Stimulated activated CD8-positive, alpha-beta memory T cell treated with anti-CD3 and anti-CD28 coated beads, Interleukin-12 subunit alpha, Interleukin-12 subunit beta, amount 100 ng/mL, for 24 hours (primary cell): Measurements from ENCODE around the gene TBL3.

Experiments
- DNase-seq: peaks from one replicate; pipeline ENCODE4 v3.0.0-alpha.2; 2020; ENCODE audit errors: extremely low read depth

TBL3 gene

GRCh38 chr16:1982991-1983543 is 11.2 kb downstream of the TBL3 start:
- no peak for DNase-seq

- no peak for DNase-seq
Measured at GRCh38 chr16:1983544-1984346, 11.9 kb downstream of the TBL3 start, which contains the start of gene GFER. Gene GFER, plus strand, starts transcription at chr16:1984193. Its CDS starts 26 bp downstream, at chr16:1984219.

GRCh38 chr16:1984347-1985225 is 12.7 kb downstream of the TBL3 start:
- DNase-seq = no peak

DNA sequence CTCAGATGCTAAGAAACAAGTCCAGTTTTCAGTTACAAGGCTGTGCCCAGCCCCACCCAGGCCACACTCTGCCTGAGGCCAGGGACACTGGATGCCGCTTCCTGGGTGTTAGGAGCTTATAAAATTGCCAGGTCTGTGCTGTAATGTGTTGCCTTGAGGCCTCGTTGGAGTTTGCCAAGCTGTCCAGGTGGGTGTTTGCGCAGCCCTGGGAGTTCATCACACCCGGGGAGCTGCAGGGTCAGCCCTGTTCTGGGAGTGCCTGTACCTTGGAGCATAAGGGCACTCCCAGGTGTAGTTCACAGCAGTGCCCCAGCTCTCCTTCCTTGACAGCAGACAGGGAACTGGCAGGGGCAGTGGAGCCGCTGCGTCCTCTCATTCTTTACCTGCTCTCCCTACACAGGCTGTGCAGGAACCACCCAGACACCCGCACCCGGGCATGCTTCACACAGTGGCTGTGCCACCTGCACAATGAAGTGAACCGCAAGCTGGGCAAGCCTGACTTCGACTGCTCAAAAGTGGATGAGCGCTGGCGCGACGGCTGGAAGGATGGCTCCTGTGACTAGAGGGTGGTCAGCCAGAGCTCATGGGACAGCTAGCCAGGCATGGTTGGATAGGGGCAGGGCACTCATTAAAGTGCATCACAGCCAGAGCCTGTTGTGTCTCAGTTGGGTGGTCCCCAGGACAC is 13.8 kb downstream of the TBL3 start:
- no peak for DNase-seq

GRCh38 chr16:1987198-1987597 is 15.3 kb downstream of the TBL3 start:
- DNase-seq = no peak

- DNase-seq = no peak
Measured at GRCh38 chr16:1989209-1990100, 17.6 kb downstream of the TBL3 start, which contains the start of gene SYNGR3. Gene SYNGR3, plus strand, starts transcription at chr16:1989970. Its CDS starts 133 bp downstream, at chr16:1990103.

DNA sequence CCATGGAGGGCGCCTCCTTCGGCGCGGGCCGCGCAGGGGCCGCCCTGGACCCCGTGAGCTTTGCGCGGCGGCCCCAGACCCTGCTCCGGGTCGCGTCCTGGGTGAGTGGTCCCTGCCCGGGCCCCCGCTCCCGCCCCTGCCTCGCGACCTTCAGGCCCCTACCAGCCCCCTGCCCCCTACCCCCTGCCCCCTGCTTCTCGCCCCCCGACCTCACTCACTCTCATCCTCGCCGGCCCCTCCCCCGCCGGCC is 18.2 kb downstream of the TBL3 start:
- no peak for DNase-seq

DNA sequence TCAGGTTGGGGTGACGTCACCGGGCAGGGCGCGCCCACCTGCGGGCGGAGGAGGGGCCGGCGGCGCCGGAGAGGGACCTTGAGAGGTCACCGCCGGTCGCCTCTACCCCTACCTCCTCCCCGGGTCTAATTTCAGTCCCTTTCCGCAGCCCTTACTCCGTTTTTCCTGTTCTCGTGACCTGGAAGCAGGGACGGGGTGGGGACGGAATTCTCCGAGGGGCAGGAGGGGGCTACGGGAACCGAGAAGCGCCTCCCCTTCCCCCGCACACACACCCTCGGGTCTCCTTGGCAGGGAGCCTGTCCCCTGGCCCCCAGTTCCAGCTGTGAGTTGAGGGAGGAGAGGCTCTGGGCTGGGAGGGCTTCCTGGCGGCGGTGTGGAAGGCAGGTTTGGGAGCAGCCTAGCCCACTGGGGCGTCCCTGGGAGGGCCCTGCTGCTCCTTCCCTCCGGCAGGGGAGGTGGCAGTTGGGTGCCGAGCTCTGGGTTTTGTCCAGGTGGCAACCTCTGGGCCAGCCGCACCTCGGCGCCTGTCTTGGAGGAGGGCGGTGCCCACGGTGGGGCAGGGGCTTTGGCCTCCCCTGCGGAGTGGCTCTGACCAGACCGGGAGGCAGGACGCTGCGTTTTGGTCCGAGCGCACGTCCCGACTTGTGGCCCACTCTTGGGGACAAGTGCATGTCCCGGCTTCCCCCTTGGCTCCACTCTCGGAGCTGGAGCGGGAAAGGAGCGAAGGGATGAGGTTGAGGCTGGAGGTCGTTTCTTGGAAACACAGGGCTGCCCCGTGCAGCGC is 18.7 kb downstream of the TBL3 start:
- DNase-seq = no peak

DNA sequence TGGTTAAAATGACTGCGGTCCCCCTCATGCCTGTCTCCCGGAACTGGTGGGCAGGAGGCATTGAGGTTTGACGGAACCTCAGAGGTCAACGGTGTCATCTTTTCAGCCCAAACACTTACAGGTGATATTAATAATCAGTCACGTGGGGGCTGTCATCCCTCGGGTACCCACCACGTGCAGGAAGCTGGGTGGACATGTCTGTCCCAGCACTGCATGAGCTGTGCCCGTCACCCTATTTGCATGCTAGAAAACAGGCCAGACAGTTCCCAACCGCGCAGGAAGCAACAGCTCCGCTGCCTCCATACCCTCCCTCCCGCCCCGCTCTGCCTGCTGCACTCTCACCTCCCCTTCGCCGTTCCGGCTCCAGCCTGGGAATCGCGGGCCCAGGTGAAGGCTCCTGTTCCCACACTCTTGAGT is 19.3 kb downstream of the TBL3 start:
- DNase-seq = no peak

GRCh38 chr16:1991588-1991947 is 19.7 kb downstream of the TBL3 start:
- DNase-seq = no peak

DNA sequence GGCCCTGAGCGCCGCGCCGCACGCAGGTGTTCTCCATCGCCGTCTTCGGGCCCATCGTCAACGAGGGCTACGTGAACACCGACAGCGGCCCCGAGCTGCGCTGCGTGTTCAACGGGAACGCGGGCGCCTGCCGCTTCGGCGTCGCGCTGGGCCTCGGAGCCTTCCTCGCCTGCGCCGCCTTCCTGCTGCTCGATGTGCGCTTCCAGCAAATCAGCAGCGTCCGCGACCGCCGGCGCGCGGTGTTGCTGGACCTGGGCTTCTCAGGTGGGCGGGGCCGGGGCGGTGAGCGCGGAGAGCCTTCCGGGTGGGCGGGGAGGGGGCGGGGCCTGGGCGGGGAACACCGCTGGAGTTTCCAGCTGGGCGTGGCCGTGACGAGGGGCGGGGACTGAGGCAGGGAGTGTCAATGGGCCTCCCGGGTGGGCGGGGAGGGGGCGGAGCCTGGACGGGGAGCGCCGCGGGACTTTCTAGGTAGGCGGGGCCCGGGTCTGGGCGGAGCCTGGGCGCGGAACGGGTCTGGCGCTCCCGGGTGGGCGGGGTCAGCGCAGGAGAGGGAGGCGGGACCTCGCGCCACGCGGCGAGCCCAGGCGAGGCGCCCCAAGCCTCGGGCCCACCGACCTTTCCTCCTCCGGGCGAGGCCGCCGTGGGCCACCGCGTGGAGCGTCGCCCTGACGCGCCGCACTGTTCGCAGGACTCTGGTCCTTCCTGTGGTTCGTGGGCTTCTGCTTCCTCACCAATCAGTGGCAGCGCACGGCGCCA is 20.3 kb downstream of the TBL3 start:
- DNase-seq = peak; percentile 90

DNA sequence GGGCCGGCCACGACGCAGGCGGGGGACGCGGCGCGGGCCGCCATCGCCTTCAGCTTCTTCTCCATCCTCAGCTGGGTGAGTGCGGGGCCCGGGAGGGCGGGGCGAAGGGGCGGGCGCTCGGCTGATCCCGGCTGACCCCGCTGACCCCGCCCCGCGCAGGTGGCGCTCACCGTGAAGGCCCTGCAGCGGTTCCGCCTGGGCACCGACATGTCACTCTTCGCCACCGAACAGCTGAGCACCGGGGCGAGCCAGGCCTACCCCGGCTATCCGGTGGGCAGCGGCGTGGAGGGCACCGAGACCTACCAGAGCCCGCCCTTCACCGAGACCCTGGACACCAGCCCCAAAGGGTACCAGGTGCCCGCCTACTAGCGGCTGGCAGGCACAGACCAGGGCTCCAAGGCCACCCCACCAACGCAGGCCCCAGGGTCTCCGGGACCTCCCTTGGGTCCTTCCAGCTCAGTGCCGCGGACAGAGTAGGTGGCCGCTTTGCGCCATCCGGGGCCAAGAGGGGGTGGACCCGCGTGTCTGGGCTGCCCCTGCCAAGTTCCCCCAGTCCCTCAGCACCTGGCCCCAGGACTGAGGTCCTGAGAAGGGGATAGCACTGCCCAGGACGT is 21.0 kb downstream of the TBL3 start:
- no peak for DNase-seq

GRCh38 chr16:1993731-1994131 is 21.9 kb downstream of the TBL3 start:
- no peak for DNase-seq

- no peak for DNase-seq
Measured at GRCh38 chr16:1997494-1998359, 25.9 kb downstream of the TBL3 start.

- DNase-seq = no peak
Measured at GRCh38 chr16:1998360-1998835, 26.5 kb downstream of the TBL3 start.

- no peak for DNase-seq
Measured at GRCh38 chr16:1998852-1999801, 27.3 kb downstream of the TBL3 start.
